IMR-90 (cell line): ENCODE data around the gene HOATZ. TPM values are rescaled to one million over a fixed set of nuclear protein-coding genes. Genes with fewer than 3 reads are reported as not detected.

ENCODE experiments used
- ATAC-seq: fragments of 200-7000 bp; cut with Tn5 transposase; 2 replicates; pipeline ENCODE4 v1.9.1; 2020; ENCODE audit warnings: low read depth, mild to moderate bottlenecking, moderate library complexity
- BruUV-seq: library from RNA; stranded (reverse); fragments of 400-500 nt; replicated peaks from 2 replicates; lab custom pipeline; 2021; lab: Mats Ljungman, UMichigan
- CTCF ChIA-PET: fragments of 300-600 bp; formaldehyde crosslinking; extraction: SDS; loops from one replicate; lab custom pipeline; 2021; ENCODE audit warnings: antibody characterized with exemption; lab: Yijun Ruan, JAX
- POLR2A ChIA-PET: fragments of 300-600 bp; sonication (Branson Sonifier 250); formaldehyde crosslinking; loops from one replicate; lab custom pipeline; 2022; ENCODE audit warnings: antibody characterized with exemption; ENCODE audit not compliant: unreplicated experiment; lab: Charles Lee
- DNase-seq: peaks from one replicate; pipeline ENCODE4 v3.0.0; 2013
- H2AFZ ChIP-seq: replicated peaks from 2 replicates; pipeline ENCODE3; 2013; ENCODE audit warnings: low read length, mild to moderate bottlenecking; ENCODE audit not compliant: poor library complexity
- H2AK5ac ChIP-seq: 2 replicates; pipeline ENCODE4 v1.6.1; 2013; ENCODE audit warnings: low read depth, low read length, inconsistent platforms
- H2AK9ac ChIP-seq: replicated peaks from 2 replicates; pipeline ENCODE3; 2013; ENCODE audit warnings: mild to moderate bottlenecking, low read depth, low read length, moderate library complexity; ENCODE audit not compliant: poor library complexity
- H2BK120ac ChIP-seq: 2 replicates; pipeline ENCODE4 v1.6.1; 2013; ENCODE audit warnings: low read depth, low read length, inconsistent platforms
- H2BK15ac ChIP-seq: 3 replicates; pipeline ENCODE4 v1.6.1; 2013; ENCODE audit warnings: low read depth, low read length, inconsistent platforms
- H2BK20ac ChIP-seq: 2 replicates; pipeline ENCODE4 v1.6.1; 2013; ENCODE audit warnings: low read depth, mild to moderate bottlenecking, inconsistent platforms, low read length, moderate library complexity
- H2BK5ac ChIP-seq: 2 replicates; pipeline ENCODE4 v1.6.1; 2013; ENCODE audit warnings: mild to moderate bottlenecking, low read depth, low read length, inconsistent platforms; ENCODE audit not compliant: poor library complexity, severe bottlenecking
- H3K14ac ChIP-seq: replicated peaks from 2 replicates; pipeline ENCODE4 v1.6.1; 2013; ENCODE audit warnings: low read depth, low read length, inconsistent platforms
- H3K18ac ChIP-seq: 2 replicates; pipeline ENCODE4 v1.6.1; 2013; ENCODE audit warnings: low read depth, low read length, control low read depth
- H3K23ac ChIP-seq: 2 replicates; pipeline ENCODE4 v1.6.1; 2013; ENCODE audit warnings: low read depth, low read length, inconsistent platforms
- H3K27ac ChIP-seq: 2 replicates; pipeline ENCODE4 v1.5.1; 2013; ENCODE audit warnings: mild to moderate bottlenecking, control low read depth, low read length; ENCODE audit not compliant: insufficient read depth
- H3K27me3 ChIP-seq: 2 replicates; pipeline ENCODE4 v1.6.1; 2013; ENCODE audit warnings: low read length; ENCODE audit not compliant: control insufficient read depth, insufficient read depth
- H3K36me3 ChIP-seq: 2 replicates; pipeline ENCODE4 v1.6.1; 2013; ENCODE audit warnings: low read length, mixed read lengths; ENCODE audit not compliant: control insufficient read depth, insufficient read depth
- H3K4ac ChIP-seq: 2 replicates; pipeline ENCODE4 v1.6.1; 2013; ENCODE audit warnings: low read depth, low read length, inconsistent platforms
- H3K4me1 ChIP-seq: 2 replicates; pipeline ENCODE4 v1.6.1; 2013; ENCODE audit warnings: low read length, mixed read lengths; ENCODE audit not compliant: control insufficient read depth, insufficient read depth
- H3K4me2 ChIP-seq: 2 replicates; pipeline ENCODE4 v1.6.1; 2013; ENCODE audit warnings: low read depth, mild to moderate bottlenecking, control low read depth, low read length, moderate library complexity
- H3K4me3 ChIP-seq: 2 replicates; pipeline ENCODE4 v1.5.1; 2013; ENCODE audit warnings: low read depth, mild to moderate bottlenecking, control low read depth, low read length, moderate library complexity; ENCODE audit not compliant: insufficient read depth
- H3K56ac ChIP-seq: 2 replicates; pipeline ENCODE4 v1.6.1; 2013; ENCODE audit warnings: low read length, inconsistent platforms; ENCODE audit not compliant: insufficient read depth; ENCODE audit errors: extremely low read depth
- H3K79me1 ChIP-seq, 2 experiments: 2 replicates each; pipeline ENCODE4 v1.6.1; 2013; ENCODE audit warnings: low read length in 2 of 2, inconsistent platforms in 1 of 2, low read depth in 1 of 2
- H3K9ac ChIP-seq: 2 replicates; pipeline ENCODE4 v1.6.1; 2013; ENCODE audit warnings: low read depth, low read length, control low read depth
- H3K9me1 ChIP-seq: 2 replicates; pipeline ENCODE4 v1.6.1; 2013; ENCODE audit warnings: low read length, inconsistent platforms; ENCODE audit not compliant: insufficient read depth
- H3K9me3 ChIP-seq: 2 replicates; pipeline ENCODE4 v1.6.1; 2013; ENCODE audit warnings: low read length; ENCODE audit not compliant: control insufficient read depth, insufficient read depth
- H4K20me1 ChIP-seq: 2 replicates; pipeline ENCODE4 v1.6.1; 2013; ENCODE audit warnings: low read length, inconsistent platforms; ENCODE audit not compliant: insufficient read depth
- H4K5ac ChIP-seq: 2 replicates; pipeline ENCODE4 v1.6.1; 2013; ENCODE audit warnings: mild to moderate bottlenecking, low read depth, low read length, control low read depth
- H4K8ac ChIP-seq, 2 experiments: 2 replicates each; pipeline ENCODE4 v1.6.1; 2013; ENCODE audit warnings: low read depth in 2 of 2, low read length in 2 of 2, control low read depth in 1 of 2, inconsistent platforms in 1 of 2
- H4K91ac ChIP-seq: 2 replicates; pipeline ENCODE4 v1.6.1; 2013; ENCODE audit warnings: low read depth, low read length, inconsistent platforms; ENCODE audit not compliant: insufficient read depth
- BHLHE40 ChIP-seq: fragments of 150-350 bp; IDR thresholded peaks from 2 replicates; pipeline ENCODE4 v1.6.1; 2016; ENCODE audit warnings: mild to moderate bottlenecking, low read depth, low read length
- CEBPB ChIP-seq: IDR thresholded peaks from 2 replicates; pipeline ENCODE4 v1.6.1; 2012; ENCODE audit warnings: low read depth, low read length, improper control_type of control experiment
- CHD1 ChIP-seq: IDR thresholded peaks from 2 replicates; pipeline ENCODE4 v1.6.1; 2012; ENCODE audit warnings: low read depth, low read length, improper control_type of control experiment
- CTCF ChIP-seq: conservative IDR thresholded peaks from 2 replicates; pipeline ENCODE4 v1.5.1; 2012; ENCODE audit warnings: mild to moderate bottlenecking, low read depth, low read length, improper control_type of control experiment
- ELK1 ChIP-seq: fragments of 150-350 bp; IDR thresholded peaks from 2 replicates; pipeline ENCODE4 v1.6.1; 2016; ENCODE audit warnings: low read depth, mild to moderate bottlenecking, low read length, moderate library complexity, borderline replicate concordance
- FOS ChIP-seq: fragments of 150-350 bp; IDR thresholded peaks from 2 replicates; pipeline ENCODE4 v1.6.1; 2016; ENCODE audit warnings: low read depth, low read length
- MAFK ChIP-seq: IDR thresholded peaks from 2 replicates; pipeline ENCODE4 v1.6.1; 2012; ENCODE audit warnings: low read depth, low read length, improper control_type of control experiment
- MAZ ChIP-seq: IDR thresholded peaks from 2 replicates; pipeline ENCODE4 v1.6.1; 2012; ENCODE audit warnings: low read depth, mild to moderate bottlenecking, low read length, improper control_type of control experiment, moderate library complexity, borderline replicate concordance
- MXI1 ChIP-seq: IDR thresholded peaks from 2 replicates; pipeline ENCODE4 v1.6.1; 2012; ENCODE audit warnings: low read depth, mild to moderate bottlenecking, low read length, moderate library complexity, borderline replicate concordance
- NFE2L2 ChIP-seq: fragments of 150-350 bp; IDR thresholded peaks from 2 replicates; pipeline ENCODE4 v1.6.1; 2016; ENCODE audit warnings: low read depth, mild to moderate bottlenecking, low read length
- POLR2A ChIP-seq: IDR thresholded peaks from 2 replicates; pipeline ENCODE4 v1.6.1; 2012; ENCODE audit warnings: mild to moderate bottlenecking, low read depth, low read length
- RAD21 ChIP-seq: IDR thresholded peaks from 2 replicates; pipeline ENCODE4 v1.6.1; 2012; ENCODE audit warnings: low read length, improper control_type of control experiment
- RCOR1 ChIP-seq: IDR thresholded peaks from 2 replicates; pipeline ENCODE4 v1.6.1; 2012; ENCODE audit warnings: mild to moderate bottlenecking, low read length, improper control_type of control experiment; ENCODE audit not compliant: insufficient replicate concordance
- RFX5 ChIP-seq: IDR thresholded peaks from 2 replicates; pipeline ENCODE4 v1.8.0; 2012; ENCODE audit warnings: low read depth, mild to moderate bottlenecking, low read length, moderate library complexity
- SMC3 ChIP-seq: fragments of 150-350 bp; IDR thresholded peaks from 2 replicates; pipeline ENCODE4 v1.6.1; 2016; ENCODE audit warnings: low read depth, mild to moderate bottlenecking, antibody characterized with exemption, low read length, moderate library complexity
- USF2 ChIP-seq: fragments of 150-350 bp; IDR thresholded peaks from 2 replicates; pipeline ENCODE4 v1.6.1; 2017; ENCODE audit warnings: mild to moderate bottlenecking, antibody characterized with exemption, low read length, low read depth
- WGBS, 2 experiments: methylation state at CpG; one replicate each; pipeline versions ENCODE4 v1.1.5 to v1.1.7; 2013; ENCODE audit warnings: missing lambda C conversion rate in 2 of 2; ENCODE audit not compliant: insufficient read length in 1 of 2; ENCODE audit errors: extremely low coverage in 2 of 2; 5-methylcytosine and 5-hydroxymethylcytosine counted together
- dilution Hi-C: fragments of 300-500 bp; cut with HindIII; formaldehyde crosslinking; loops from one replicate; pipeline ENCODE4 v1.14.3; 2018; ENCODE audit warnings: low sequenced_read_pairs; ENCODE audit not compliant: unreplicated experiment
- in situ Hi-C: fragments of 300-500 bp; cut with MboI; formaldehyde crosslinking; loops from 3 replicates; pipeline ENCODE4 v1.14.3; 2019; ENCODE audit warnings: low sequenced_read_pairs, inconsistent platforms, mixed read lengths
- intact Hi-C: fragments of 100-400 bp; cut with micrococcal nuclease; formaldehyde crosslinking; loops from 2 replicates; pipeline ENCODE4 v1.10.0; 2022
- polyA plus RNA-seq, 3 experiments: library from polyadenylated mRNA; depleted of rRNA; stranded (reverse); fragments of >200 nt; gene quantifications; 2 replicates each; pipeline ENCODE4 v1.2.3, GENCODE V29; 2012; ENCODE audit warnings: low replicate concordance in 1 of 3
- total RNA-seq: library from RNA; depleted of rRNA; stranded (reverse); fragments of >200 nt; gene quantifications from 2 replicates; pipeline ENCODE4 v1.2.3, GENCODE V29; 2012

The HOATZ gene
- total and polyA plus RNA-seq, 2 of the 4 experiments (the other 2 are of a cell fraction): not detected

DNA sequence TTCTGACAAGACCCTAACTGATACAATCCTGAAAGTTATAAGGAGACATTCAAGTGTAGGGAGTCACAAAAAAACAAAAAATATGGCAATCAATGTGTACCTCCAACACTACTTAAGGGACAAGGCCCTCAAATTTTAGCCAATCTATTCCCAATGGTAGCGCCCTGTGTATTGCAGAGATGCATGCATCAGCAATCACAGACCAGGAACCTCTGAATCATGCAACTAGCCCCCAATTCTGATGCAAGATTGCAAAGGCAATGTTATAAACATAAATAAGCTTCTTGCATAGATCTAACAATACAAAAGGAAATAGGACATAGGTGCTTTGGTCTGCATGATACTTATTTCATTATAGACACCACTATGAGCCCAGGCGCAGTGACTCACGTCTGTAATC lies 58.0 kb downstream of the HOATZ start:
- Histone ChIP-seq H3K36me3 (no peaks in the 10 kb centered on the region), H3K9ac (no peak overlapping the region), H3K79me1 (no peaks in the 10 kb centered on the region), H3K4ac (no peak overlapping the region), H3K4me3 (no peak overlapping the region), H3K27me3 (no peaks in the 10 kb centered on the region), H2AK5ac (no peak overlapping the region), H3K4me2 (no peak overlapping the region), H2BK5ac (no peak overlapping the region), H4K91ac (no peak overlapping the region), H2BK120ac (0 out of 2 replicates have a peak overlapping the region, but pooled peaks have one; percentile 75), H3K18ac (no peak overlapping the region), H4K8ac (no peak overlapping the region), H3K9me1 (peaks cover 19% of the 10 kb centered on the region), H2AK9ac (no peak overlapping the region), H3K4me1 (peaks cover 9% of the 10 kb centered on the region), H2BK20ac (no peak overlapping the region), H3K23ac (no peak overlapping the region), H3K14ac (peak overlapping the region; percentile 55; the same call in 1 of the 2 replicates), H3K56ac (no peak overlapping the region), H2BK15ac (no peak overlapping the region), H2AFZ (no peak overlapping the region), H3K27ac (no peak overlapping the region), H3K9me3 (no peaks in the 10 kb centered on the region), H4K20me1 (no peaks in the 10 kb centered on the region), H4K5ac (no peak overlapping the region)
- DNase-seq (no peak), ATAC-seq (no peak)
- BruUV-seq: no TSS peak
- TF ChIP-seq MXI1 (no peak), RFX5 (no peak), ELK1 (no peak), MAFK (no peak), CHD1 (no peak), FOS (no peak), NFE2L2 (no peak), CEBPB (no peak), BHLHE40 (no peak), CTCF (no peak), POLR2A (no peak), RAD21 (no peak), MAZ (no peak), RCOR1 (no peak), USF2 (no peak), SMC3 (no peak)
- dilution Hi-C loops: no loop called here
- no CpG with 5 or more reads among the region's 3 CpGs for WGBS, 2 experiments
- ChIA-PET POLR2A (interaction anchor here (0.5 kb wide), 1 partner anchor 274 kb away, joined by 3 read pairs; no protein-coding TSS in a partner anchor), CTCF (interaction anchor here (0.7 kb wide), 1 partner anchor 156 kb away, joined by 3 read pairs; no protein-coding TSS in a partner anchor)
- in situ Hi-C loops: no loop called here
- intact Hi-C loops: no loop called here
